PC-9 (cell line): ENCODE data around the gene MATN1.

Experiments
- CTCF ChIP-seq: fragments of 200-600 bp; sonication (generic); conservative IDR thresholded peaks from 2 replicates; pipeline ENCODE4 v1.6.1; 2017; ENCODE audit warnings: mixed run types, antibody characterized with exemption, mild to moderate bottlenecking, moderate library complexity
- EZH2 ChIP-seq: fragments of 200-600 bp; sonication (generic); IDR thresholded peaks from 2 replicates; pipeline ENCODE4 v1.8.0; 2017; ENCODE audit warnings: antibody characterized with exemption, low read depth

GRCh38 chr1:30758785-30759380, 35.5 kb upstream of the MATN1 start:
- no peak for TF ChIP-seq CTCF
- no peak for TF ChIP-seq EZH2
